Neural progenitor cell (in vitro differentiated cells): ENCODE data around the gene PRRC2B. TPM values are rescaled to one million over a fixed set of nuclear protein-coding genes. Genes with fewer than 3 reads are reported as not detected.

ENCODE experiments used
- DNase-seq: peaks from one replicate; pipeline ENCODE4 v3.0.0-alpha.2; 2016; ENCODE audit warnings: low spot score
- H2AFZ ChIP-seq: fragments of 200-600 bp; sonication (generic); replicated peaks from 2 replicates; pipeline ENCODE4 v1.6.1; 2016; ENCODE audit warnings: antibody characterized with exemption
- H3F3A ChIP-seq: fragments of 200-600 bp; sonication (generic); 2 replicates; pipeline ENCODE4 v1.6.1; 2016; ENCODE audit warnings: antibody characterized with exemption, low read depth
- H3K27ac ChIP-seq: fragments of 200-600 bp; sonication (generic); 2 replicates; pipeline ENCODE4 v1.5.1; 2016; ENCODE audit warnings: mild to moderate bottlenecking
- H3K27me3 ChIP-seq: fragments of 200-600 bp; sonication (generic); 2 replicates; pipeline ENCODE4 v1.6.1; 2016; ENCODE audit warnings: mild to moderate bottlenecking, moderate library complexity
- H3K36me3 ChIP-seq: fragments of 200-600 bp; sonication (generic); 2 replicates; pipeline ENCODE4 v1.5.1; 2016
- H3K4me1 ChIP-seq: fragments of 200-600 bp; sonication (generic); 2 replicates; pipeline ENCODE4 v1.6.1; 2016; ENCODE audit warnings: mixed run types
- H3K4me2 ChIP-seq: fragments of 200-600 bp; sonication (generic); 2 replicates; pipeline ENCODE4 v1.6.1; 2016
- H3K4me3 ChIP-seq: fragments of 200-600 bp; sonication (generic); 2 replicates; pipeline ENCODE4 v1.5.1; 2016
- H3K79me2 ChIP-seq: fragments of 200-600 bp; sonication (generic); 2 replicates; pipeline ENCODE4 v1.6.1; 2016; ENCODE audit warnings: low read depth
- H3K9ac ChIP-seq: fragments of 200-600 bp; sonication (generic); 2 replicates; pipeline ENCODE4 v1.6.1; 2016
- H3K9me3 ChIP-seq: fragments of 200-600 bp; sonication (generic); 2 replicates; pipeline ENCODE4 v1.5.1; 2016; ENCODE audit warnings: low read depth
- H4K20me1 ChIP-seq: fragments of 200-600 bp; sonication (generic); 2 replicates; pipeline ENCODE4 v1.6.1; 2016; ENCODE audit warnings: low read depth
- H3K27ac Mint-ChIP-seq: 3 replicates; pipeline ENCODE4 v1.8.0; 2021; ENCODE audit warnings: mixed read lengths
- H3K27me3 Mint-ChIP-seq: 2 replicates; pipeline ENCODE4 v1.8.0; 2022; ENCODE audit warnings: low read depth, mild to moderate bottlenecking, inconsistent platforms, moderate library complexity, mixed read lengths; ENCODE audit not compliant: insufficient read depth
- H3K36me3 Mint-ChIP-seq: 3 replicates; pipeline ENCODE4 v1.8.0; 2021; ENCODE audit warnings: mixed read lengths
- H3K4me1 Mint-ChIP-seq: 3 replicates; pipeline ENCODE4 v1.8.0; 2021; ENCODE audit warnings: mixed read lengths
- H3K4me3 Mint-ChIP-seq: 3 replicates; pipeline ENCODE4 v1.8.0; 2021; ENCODE audit warnings: mild to moderate bottlenecking, moderate library complexity, mixed read lengths
- H3K9me3 Mint-ChIP-seq: 3 replicates; pipeline ENCODE4 v1.8.0; 2020; ENCODE audit warnings: mixed read lengths
- CTCF ChIP-seq: fragments of 200-600 bp; sonication (generic); IDR thresholded peaks from 2 replicates; pipeline ENCODE4 v1.5.1; 2017; ENCODE audit warnings: antibody characterized with exemption, mild to moderate bottlenecking
- EZH2 ChIP-seq: fragments of 200-600 bp; sonication (generic); IDR thresholded peaks from 2 replicates; pipeline ENCODE4 v1.6.1; 2017; ENCODE audit warnings: antibody characterized with exemption, mild to moderate bottlenecking, moderate library complexity
- EZH2phosphoT487 ChIP-seq: fragments of 200-600 bp; sonication (generic); IDR thresholded peaks from 2 replicates; pipeline ENCODE4 v1.6.1; 2017; ENCODE audit warnings: antibody characterized with exemption
- total RNA-seq: library from RNA; depleted of rRNA; stranded (reverse); fragments of >200 nt; gene quantifications from 2 replicates; pipeline ENCODE4 v1.2.3, GENCODE V29; 2015; ENCODE audit warnings: low replicate concordance

Gene PRRC2B
- total RNA-seq, 1 donor from 2014 or later, result 139 TPM

- H3K27ac Mint-ChIP-seq, result no peak overlapping the region
Measured at GRCh38 chr9:131387394-131387793, 6.5 kb upstream of the PRRC2B start.

GRCh38 chr9:131391020-131391419, 2.9 kb upstream of the PRRC2B start:
- TF ChIP-seq EZH2 (no peak), CTCF (no peak), EZH2phosphoT487 (no peak)
- Histone ChIP-seq H3K4me2 (no peak overlapping the region), H3K9ac (no peak overlapping the region), H3K4me3 (no peak overlapping the region), H3K27me3 (no peaks in the 10 kb centered on the region), H4K20me1 (peaks cover 14% of the 10 kb centered on the region), H3F3A (peaks cover 37% of the 10 kb centered on the region), H3K79me2 (peaks cover 29% of the 10 kb centered on the region), H3K27ac (no peak overlapping the region), H3K4me1 (peaks cover 24% of the 10 kb centered on the region), H2AFZ (no peak overlapping the region), H3K36me3 (no peaks in the 10 kb centered on the region), H3K9me3 (no peaks in the 10 kb centered on the region)
- peaks cover 29% of the 10 kb centered on the region for H3K4me1 Mint-ChIP-seq
- peaks cover 2% of the 10 kb centered on the region for H3K36me3 Mint-ChIP-seq
- peak overlapping the region; percentile 69 for H3K27ac Mint-ChIP-seq
- no peaks in the 10 kb centered on the region for H3K9me3 Mint-ChIP-seq
- H3K4me3 Mint-ChIP-seq, result no peak overlapping the region
- no peak for DNase-seq
- peaks cover 8% of the 10 kb centered on the region for H3K27me3 Mint-ChIP-seq

More at GRCh38 chr9:131387394-131387793, 6.5 kb upstream of the PRRC2B start:
- no peak for DNase-seq
- TF ChIP-seq EZH2phosphoT487 (no peak), CTCF (no peak), EZH2 (no peak)
- H3K4me3 Mint-ChIP-seq, result no peak overlapping the region
- Histone ChIP-seq H3K9me3 (no peaks in the 10 kb centered on the region), H3K79me2 (peaks cover 19% of the 10 kb centered on the region), H3K4me3 (no peak overlapping the region), H3K27me3 (no peaks in the 10 kb centered on the region), H3K4me1 (peaks cover 26% of the 10 kb centered on the region), H3K9ac (no peak overlapping the region), H2AFZ (no peak overlapping the region), H3K4me2 (no peak overlapping the region), H4K20me1 (no peaks in the 10 kb centered on the region), H3K36me3 (no peaks in the 10 kb centered on the region), H3F3A (peaks cover 31% of the 10 kb centered on the region), H3K27ac (no peak overlapping the region)
- H3K36me3 Mint-ChIP-seq, result no peaks in the 10 kb centered on the region
- H3K9me3 Mint-ChIP-seq, result no peaks in the 10 kb centered on the region
- peaks cover 6% of the 10 kb centered on the region for H3K27me3 Mint-ChIP-seq
- H3K4me1 Mint-ChIP-seq, result peaks cover 24% of the 10 kb centered on the region

GRCh38 chr9:131391504-131391903, 2.4 kb upstream of the PRRC2B start:
- Histone ChIP-seq H3K79me2 (peaks cover 34% of the 10 kb centered on the region), H3K27ac (no peak overlapping the region), H3K9me3 (no peaks in the 10 kb centered on the region), H3K36me3 (no peaks in the 10 kb centered on the region), H3K4me1 (peaks cover 27% of the 10 kb centered on the region), H3K4me2 (no peak overlapping the region), H3K9ac (no peak overlapping the region), H4K20me1 (peaks cover 19% of the 10 kb centered on the region), H3K27me3 (no peaks in the 10 kb centered on the region), H3F3A (peaks cover 37% of the 10 kb centered on the region), H2AFZ (no peak overlapping the region), H3K4me3 (no peak overlapping the region)
- H3K4me3 Mint-ChIP-seq, result no peak overlapping the region
- H3K27ac Mint-ChIP-seq, result peak overlapping the region; percentile 69
- H3K4me1 Mint-ChIP-seq, result peaks cover 31% of the 10 kb centered on the region
- H3K36me3 Mint-ChIP-seq, result peaks cover 2% of the 10 kb centered on the region
- peaks cover 8% of the 10 kb centered on the region for H3K27me3 Mint-ChIP-seq
- TF ChIP-seq EZH2phosphoT487 (no peak), CTCF (no peak), EZH2 (no peak)
- no peak for DNase-seq
- H3K9me3 Mint-ChIP-seq, result no peaks in the 10 kb centered on the region
